Testis (tissue), 3 donors: ENCODE results near the gene LPP. TPM values are rescaled to one million over a fixed set of nuclear protein-coding genes. Genes with fewer than 3 reads are reported as not detected.

ENCODE experiments used
- DNase-seq: peaks from one replicate; pipeline ENCODE4 v3.0.0-alpha.2; 2019
- H3K27ac ChIP-seq, 2 donors: fragments of 200-600 bp; sonication (generic); one replicate each; pipeline ENCODE4 v1.5.1; 2019
- H3K27me3 ChIP-seq: fragments of 200-600 bp; sonication (generic); one replicate; pipeline ENCODE4 v1.5.1; 2019
- H3K36me3 ChIP-seq: fragments of 200-600 bp; sonication (generic); one replicate; pipeline ENCODE4 v1.5.1; 2017; ENCODE audit warnings: low read depth; ENCODE audit errors: missing control alignments
- H3K4me1 ChIP-seq: fragments of 200-600 bp; sonication (generic); one replicate; pipeline ENCODE4 v1.5.1; 2019
- H3K4me3 ChIP-seq, 2 donors: fragments of 200-600 bp; sonication (generic); one replicate each; pipeline ENCODE4 v1.5.1; 2017 to 2019
- H3K9me3 ChIP-seq: fragments of 200-600 bp; sonication (generic); one replicate; pipeline ENCODE4 v1.5.1; 2017
- POLR2A ChIP-seq: fragments of 450-650 bp; IDR thresholded peaks from one replicate; pipeline ENCODE4 v1.6.1; 2017; ENCODE audit warnings: antibody characterized with exemption, mild to moderate bottlenecking, moderate library complexity
- WGBS, 2 donors: methylation state at CpG; one replicate each; pipeline ENCODE4 v1.1.5; 2018; 5-methylcytosine and 5-hydroxymethylcytosine counted together
- intact Hi-C: fragments of 100-400 bp; cut with DNase I; formaldehyde crosslinking; loops from one replicate; pipeline ENCODE4 v1.15.1; 2023; ENCODE audit warnings: low total_unique reads
- polyA plus RNA-seq: library from polyadenylated mRNA; stranded (reverse); fragments of 350-450 nt; fragmentation: Illumina TruSeq; extraction: RNeasy Lipid Tissue Mini Kit (QIAGEN cat#74804); gene quantifications from one replicate; pipeline ENCODE4 v1.2.3, GENCODE V29; 2014; ENCODE audit warnings: low read depth, low replicate concordance; ENCODE audit not compliant: insufficient read depth
- total RNA-seq, 2 donors: library from RNA; depleted of rRNA; stranded (reverse); fragments of >200 nt; gene quantifications; one replicate each; pipeline ENCODE4 v1.2.3, GENCODE V29; 2016
- TF ChIP-seq, protein P1 (sequence below), 3 experiments: fragments of 450-650 bp in 2 of 3; fragments of 200-600 bp in 1 of 3; sonication (generic) in 1 of 3; IDR thresholded peaks; one replicate each; pipeline ENCODE4 v1.5.1; 2016 to 2019; ENCODE audit warnings: antibody characterized with exemption in 3 of 3, mild to moderate bottlenecking in 2 of 3, moderate library complexity in 1 of 3

The LPP gene
- total and polyA plus RNA-seq, 3 donors from 2014 or later: 89.9 to 135 (median 132) TPM

DNA sequence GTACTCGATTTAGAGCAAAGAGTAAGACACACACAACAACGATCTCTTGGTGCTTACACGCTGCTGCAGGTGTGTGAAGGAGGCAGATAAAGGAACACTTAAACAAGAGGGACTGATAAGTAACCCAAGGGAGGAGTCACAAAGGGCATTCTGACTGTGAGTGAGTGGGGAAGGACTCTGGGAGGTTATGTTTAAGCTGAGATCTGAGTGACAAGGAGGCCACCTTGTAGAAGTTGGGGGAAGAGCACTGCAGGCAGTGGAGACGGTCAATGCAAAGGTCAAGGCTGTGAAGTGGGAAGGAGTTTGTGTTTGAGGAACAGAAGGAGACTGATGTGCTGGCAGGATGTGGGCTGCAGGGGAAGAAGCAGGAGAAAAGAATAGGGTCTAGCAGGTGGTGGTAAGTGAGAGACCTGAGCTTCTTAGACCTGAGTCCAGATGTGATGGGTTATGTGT is 63.1 kb downstream of the LPP start:
- WGBS, 2 donors: 40 to 47% methylated on average over 4 of the region's 4 CpGs
- no peak for TF ChIP-seq POLR2A
- TF ChIP-seq, protein P1, sequence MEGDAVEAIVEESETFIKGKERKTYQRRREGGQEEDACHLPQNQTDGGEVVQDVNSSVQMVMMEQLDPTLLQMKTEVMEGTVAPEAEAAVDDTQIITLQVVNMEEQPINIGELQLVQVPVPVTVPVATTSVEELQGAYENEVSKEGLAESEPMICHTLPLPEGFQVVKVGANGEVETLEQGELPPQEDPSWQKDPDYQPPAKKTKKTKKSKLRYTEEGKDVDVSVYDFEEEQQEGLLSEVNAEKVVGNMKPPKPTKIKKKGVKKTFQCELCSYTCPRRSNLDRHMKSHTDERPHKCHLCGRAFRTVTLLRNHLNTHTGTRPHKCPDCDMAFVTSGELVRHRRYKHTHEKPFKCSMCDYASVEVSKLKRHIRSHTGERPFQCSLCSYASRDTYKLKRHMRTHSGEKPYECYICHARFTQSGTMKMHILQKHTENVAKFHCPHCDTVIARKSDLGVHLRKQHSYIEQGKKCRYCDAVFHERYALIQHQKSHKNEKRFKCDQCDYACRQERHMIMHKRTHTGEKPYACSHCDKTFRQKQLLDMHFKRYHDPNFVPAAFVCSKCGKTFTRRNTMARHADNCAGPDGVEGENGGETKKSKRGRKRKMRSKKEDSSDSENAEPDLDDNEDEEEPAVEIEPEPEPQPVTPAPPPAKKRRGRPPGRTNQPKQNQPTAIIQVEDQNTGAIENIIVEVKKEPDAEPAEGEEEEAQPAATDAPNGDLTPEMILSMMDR (IDR thresholded peaks at IDR 0.05): no peak
- no peaks in the 10 kb centered on the region for H3K27me3 ChIP-seq
- H3K4me1 ChIP-seq: peaks cover 15% of the 10 kb centered on the region
- peak overlapping the region; percentile 27 to 92 for H3K27ac ChIP-seq
- intact Hi-C loops: no loop called here
- H3K4me3 ChIP-seq: no peak overlapping the region
- no peaks in the 10 kb centered on the region for H3K36me3 ChIP-seq
- no peaks in the 10 kb centered on the region for H3K9me3 ChIP-seq
- DNase-seq: no peak

DNA sequence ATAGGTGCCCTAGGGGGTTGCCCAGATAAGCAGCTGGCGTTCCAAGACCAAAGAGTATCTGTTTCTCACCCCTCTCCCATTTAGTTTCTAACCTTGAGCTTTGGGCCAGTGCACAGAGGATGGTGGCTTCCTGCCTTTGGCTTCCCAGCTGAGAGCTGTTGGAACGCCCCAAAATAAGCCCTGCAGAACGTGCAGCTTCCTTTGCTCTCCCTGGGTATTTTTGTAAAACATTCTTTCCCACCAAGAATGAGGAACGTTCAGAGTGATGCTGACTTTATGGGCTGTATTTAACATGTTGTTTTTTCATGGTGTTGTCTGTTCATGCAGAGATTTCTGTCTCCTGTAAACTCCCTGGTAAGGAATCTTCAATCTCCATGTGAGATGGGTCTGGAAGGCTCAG is 63.8 kb downstream of the LPP start:
- TF ChIP-seq, protein P1 (IDR thresholded peaks at IDR 0.05): no peak
- no peak for TF ChIP-seq POLR2A
- intact Hi-C loops: no loop called here
- Histone ChIP-seq H3K27me3 (no peaks in the 10 kb centered on the region), H3K27ac (peak overlapping the region; percentile 34 to 92), H3K36me3 (no peaks in the 10 kb centered on the region), H3K4me3 (no peak overlapping the region), H3K4me1 (peaks cover 21% of the 10 kb centered on the region), H3K9me3 (no peaks in the 10 kb centered on the region)
- 43 to 68% methylated on average over 4 of the region's 4 CpGs for WGBS, 2 donors
- DNase-seq: no peak

DNA sequence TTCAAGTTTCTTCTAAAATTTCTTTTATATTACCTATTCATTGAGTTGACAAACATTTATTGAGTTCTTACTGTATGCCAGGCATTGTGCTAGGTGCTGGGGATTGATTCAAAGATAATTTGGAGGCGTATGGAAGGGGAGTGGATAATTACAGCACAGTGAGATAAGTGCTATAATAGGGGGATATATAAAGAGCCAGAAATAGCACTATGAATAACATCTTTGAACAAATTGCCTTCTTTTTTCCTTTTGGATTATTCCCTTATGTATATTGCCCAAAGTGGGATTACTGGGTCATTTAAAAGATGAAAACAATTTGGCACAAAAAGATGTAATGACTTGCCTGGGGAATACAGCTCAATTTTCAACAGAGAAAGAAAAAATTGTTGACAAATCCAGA is 64.6 kb downstream of the LPP start:
- no peak for DNase-seq
- intact Hi-C loops: no loop called here
- no peaks in the 10 kb centered on the region for H3K27me3 ChIP-seq
- H3K36me3 ChIP-seq: no peaks in the 10 kb centered on the region
- peak overlapping the region in 1 of 2 donors; percentile 92 for H3K27ac ChIP-seq
- no peak for TF ChIP-seq POLR2A
- TF ChIP-seq, protein P1 (IDR thresholded peaks at IDR 0.05): no peak
- no peak overlapping the region for H3K4me3 ChIP-seq
- H3K4me1 ChIP-seq: peaks cover 24% of the 10 kb centered on the region
- WGBS, 2 donors: 66 to 73% methylated on average over 1 of the region's 1 CpG
- no peaks in the 10 kb centered on the region for H3K9me3 ChIP-seq

DNA sequence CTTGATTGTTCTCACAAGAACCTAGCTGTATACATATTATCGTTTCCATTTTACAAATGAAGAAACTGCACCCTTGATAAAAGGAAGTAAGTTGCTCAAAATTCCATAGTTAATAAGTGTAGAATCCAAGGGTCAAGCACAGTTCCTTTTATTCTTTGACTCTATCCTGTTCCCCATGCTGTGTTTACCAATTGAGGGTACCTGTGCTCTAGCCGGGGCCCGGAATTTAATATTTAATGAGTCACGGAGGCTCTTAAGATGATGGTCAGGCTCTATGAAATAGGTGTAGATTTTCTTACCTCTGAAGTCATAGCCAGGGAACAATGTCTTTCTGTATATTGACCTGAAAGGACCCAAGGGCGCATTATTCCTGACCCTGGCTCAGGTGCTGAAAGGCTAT is 65.2 kb downstream of the LPP start:
- intact Hi-C loops: no loop called here
- Histone ChIP-seq H3K9me3 (no peaks in the 10 kb centered on the region), H3K36me3 (no peaks in the 10 kb centered on the region), H3K4me3 (no peak overlapping the region), H3K27me3 (no peaks in the 10 kb centered on the region), H3K27ac (peak overlapping the region in 1 of 2 donors; percentile 92), H3K4me1 (peaks cover 27% of the 10 kb centered on the region)
- no peak for DNase-seq
- TF ChIP-seq, protein P1 (IDR thresholded peaks at IDR 0.05): no peak
- TF ChIP-seq POLR2A: no peak
- 94 to 96% methylated on average over 5 of the region's 5 CpGs for WGBS, 2 donors

DNA sequence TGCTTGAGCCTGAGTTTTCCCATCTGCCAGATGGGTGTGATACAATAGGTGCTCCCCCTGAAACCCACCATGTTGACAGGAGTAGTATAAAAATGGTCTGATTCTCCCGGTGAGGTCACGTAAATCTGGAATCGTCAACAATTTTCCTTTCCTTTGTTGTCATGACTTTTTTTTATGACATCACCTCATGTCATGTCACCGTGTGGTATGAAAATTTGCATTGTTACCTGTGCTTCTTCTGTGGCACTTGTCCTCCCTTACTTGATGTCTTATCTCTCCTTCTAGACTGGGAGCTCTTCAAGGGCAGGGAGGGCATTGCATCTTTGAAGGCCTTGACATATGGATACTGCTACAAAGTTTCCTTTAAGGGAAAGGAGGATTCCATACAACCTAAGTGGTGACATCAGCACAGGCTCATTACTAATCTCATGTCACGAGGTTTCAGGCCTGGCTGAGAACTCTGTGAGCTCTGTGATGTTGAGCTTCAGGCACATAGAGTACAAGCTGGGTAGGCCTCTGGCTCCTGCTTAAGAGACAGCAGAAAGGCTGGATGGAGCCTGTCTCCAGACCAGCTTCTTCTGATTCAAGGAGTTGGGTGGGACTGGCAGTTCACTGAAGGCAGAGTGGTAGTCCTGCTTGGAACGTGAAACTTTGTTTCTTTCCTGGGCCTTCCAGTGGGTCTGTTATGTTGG is 66.3 kb downstream of the LPP start:
- TF ChIP-seq POLR2A: no peak
- TF ChIP-seq, protein P1 (IDR thresholded peaks at IDR 0.05): no peak
- intact Hi-C loops: no loop called here
- H3K36me3 ChIP-seq: no peaks in the 10 kb centered on the region
- peaks cover 27% of the 10 kb centered on the region for H3K4me1 ChIP-seq
- peak; percentile 30 for DNase-seq
- H3K9me3 ChIP-seq: no peaks in the 10 kb centered on the region
- H3K4me3 ChIP-seq: no peak overlapping the region
- no peaks in the 10 kb centered on the region for H3K27me3 ChIP-seq
- 72 to 75% methylated on average over 6 of the region's 6 CpGs for WGBS, 2 donors
- H3K27ac ChIP-seq: peak overlapping the region; percentile 28 to 92
